Activated B cell treated with CpG ODN at 0.5 μM for 24 hours (primary cell): Measurements from ENCODE around the gene LRCOL1. TPM values are rescaled to one million over a fixed set of nuclear protein-coding genes. Genes with fewer than 3 reads are reported as not detected.

Experiments
- ATAC-seq: fragments of 200-7000 bp; cut with Tn5 transposase; one replicate; pipeline ENCODE4 v1.10.0; 2021; ENCODE audit warnings: low read depth, mild to moderate bottlenecking, moderate library complexity
- CTCF ChIA-PET: fragments of 350-600 bp; sonication (Branson Sonifier 250); formaldehyde crosslinking; loops from one replicate; lab custom pipeline; 2021; ENCODE audit warnings: antibody characterized with exemption; lab: Charles Lee
- POLR2A ChIA-PET: fragments of 350-600 bp; sonication (Branson Sonifier 250); formaldehyde crosslinking; loops from one replicate; lab custom pipeline; 2021; ENCODE audit warnings: antibody characterized with exemption; lab: Charles Lee
- DNase-seq: peaks from one replicate; pipeline ENCODE4 v3.0.0; 2022
- H3K27ac Mint-ChIP-seq: one replicate; pipeline ENCODE4 v1.8.0; 2020; ENCODE audit warnings: mixed read lengths
- H3K27me3 Mint-ChIP-seq: one replicate; pipeline ENCODE4 v1.8.0; 2021; ENCODE audit warnings: mixed read lengths
- H3K36me3 Mint-ChIP-seq: one replicate; pipeline ENCODE4 v1.8.0; 2021; ENCODE audit warnings: low read depth, mixed read lengths
- H3K4me1 Mint-ChIP-seq: one replicate; pipeline ENCODE4 v1.8.0; 2021; ENCODE audit warnings: mixed read lengths
- H3K4me3 Mint-ChIP-seq: one replicate; pipeline ENCODE4 v1.8.0; 2020; ENCODE audit warnings: mild to moderate bottlenecking, mixed read lengths
- H3K9me3 Mint-ChIP-seq: one replicate; pipeline ENCODE4 v1.8.0; 2020; ENCODE audit warnings: mixed read lengths
- intact Hi-C: fragments of 100-400 bp; cut with micrococcal nuclease; formaldehyde crosslinking; loops from one replicate; pipeline ENCODE4 v1.15.1; 2024
- total RNA-seq: library from RNA; stranded (reverse); gene quantifications from 2 replicates; pipeline ENCODE4 v1.2.3, GENCODE V29; 2022
- TF ChIP-seq, protein P1 (sequence below): fragments of 200-600 bp; IDR thresholded peaks from one replicate; pipeline ENCODE4 v1.8.0; 2022; ENCODE audit warnings: antibody characterized with exemption, mild to moderate bottlenecking

Gene LRCOL1
- total RNA-seq, 1 donor from 2014 or later, result not detected

DNA sequence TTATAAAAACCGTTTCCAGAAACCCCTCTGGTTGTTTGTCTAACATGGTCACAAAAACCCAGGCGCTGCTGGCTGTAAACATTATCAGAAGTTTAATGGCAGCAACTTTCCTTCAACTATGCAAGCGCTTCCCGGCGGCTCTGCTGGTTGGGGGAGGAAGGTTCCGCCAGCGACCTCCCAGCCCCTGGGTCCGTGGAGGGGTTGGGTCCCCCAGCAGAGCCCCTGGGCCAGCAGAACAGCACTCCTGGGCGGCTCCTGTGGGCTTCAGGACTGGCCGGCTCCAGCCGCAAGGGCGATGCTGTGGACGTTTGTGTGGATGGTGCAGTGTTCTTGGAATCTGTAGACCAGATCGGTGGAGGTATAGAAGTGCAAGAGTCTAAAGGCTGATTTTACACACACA lies 26.0 kb downstream of the LRCOL1 start:
- ATAC-seq, result no peak
- CTCF ChIA-PET, result no interaction called here

DNA sequence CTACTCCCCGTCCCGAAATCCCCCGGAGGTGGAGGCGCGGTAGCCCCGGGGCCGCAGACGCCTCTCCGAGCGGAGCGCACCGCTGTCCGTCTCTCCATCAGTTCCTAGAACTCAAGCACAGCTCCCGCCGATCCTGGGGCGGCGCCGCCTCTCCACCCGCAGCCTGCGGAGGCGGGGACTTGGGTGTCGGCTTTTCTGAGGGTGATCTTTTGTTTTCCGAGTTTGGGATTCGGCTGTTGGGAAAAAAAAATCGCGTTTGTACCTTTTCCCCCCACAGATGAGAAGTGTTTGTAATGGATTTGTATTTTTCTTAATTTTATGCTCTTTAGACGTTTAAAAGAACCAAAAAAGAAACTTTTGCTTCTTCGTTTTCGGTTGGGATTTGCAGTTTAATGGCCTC lies 26.6 kb downstream of the LRCOL1 start:
- TF ChIP-seq, protein P1, sequence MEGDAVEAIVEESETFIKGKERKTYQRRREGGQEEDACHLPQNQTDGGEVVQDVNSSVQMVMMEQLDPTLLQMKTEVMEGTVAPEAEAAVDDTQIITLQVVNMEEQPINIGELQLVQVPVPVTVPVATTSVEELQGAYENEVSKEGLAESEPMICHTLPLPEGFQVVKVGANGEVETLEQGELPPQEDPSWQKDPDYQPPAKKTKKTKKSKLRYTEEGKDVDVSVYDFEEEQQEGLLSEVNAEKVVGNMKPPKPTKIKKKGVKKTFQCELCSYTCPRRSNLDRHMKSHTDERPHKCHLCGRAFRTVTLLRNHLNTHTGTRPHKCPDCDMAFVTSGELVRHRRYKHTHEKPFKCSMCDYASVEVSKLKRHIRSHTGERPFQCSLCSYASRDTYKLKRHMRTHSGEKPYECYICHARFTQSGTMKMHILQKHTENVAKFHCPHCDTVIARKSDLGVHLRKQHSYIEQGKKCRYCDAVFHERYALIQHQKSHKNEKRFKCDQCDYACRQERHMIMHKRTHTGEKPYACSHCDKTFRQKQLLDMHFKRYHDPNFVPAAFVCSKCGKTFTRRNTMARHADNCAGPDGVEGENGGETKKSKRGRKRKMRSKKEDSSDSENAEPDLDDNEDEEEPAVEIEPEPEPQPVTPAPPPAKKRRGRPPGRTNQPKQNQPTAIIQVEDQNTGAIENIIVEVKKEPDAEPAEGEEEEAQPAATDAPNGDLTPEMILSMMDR, result no peak
- intact Hi-C loops, result no loop called here
- Mint-ChIP-seq H3K27ac (no peak overlapping the region), H3K9me3 (no peaks in the 10 kb centered on the region), H3K27me3 (no peaks in the 10 kb centered on the region), H3K36me3 (peaks cover 25% of the 10 kb centered on the region), H3K4me1 (no peaks in the 10 kb centered on the region), H3K4me3 (no peak overlapping the region)
- DNase-seq, result no peak
- ChIA-PET CTCF (no interaction called here), POLR2A (no interaction called here)
- no peak for ATAC-seq

More for the DNA sequence above, 26.0 kb downstream of the LRCOL1 start:
- Mint-ChIP-seq H3K27me3 (no peaks in the 10 kb centered on the region), H3K9me3 (no peaks in the 10 kb centered on the region), H3K27ac (no peak overlapping the region), H3K36me3 (peaks cover 21% of the 10 kb centered on the region), H3K4me3 (no peak overlapping the region), H3K4me1 (no peaks in the 10 kb centered on the region)
- POLR2A ChIA-PET, result no interaction called here
- no peak for DNase-seq
- intact Hi-C loops, result no loop called here
- TF ChIP-seq, protein P1, result no peak

DNA sequence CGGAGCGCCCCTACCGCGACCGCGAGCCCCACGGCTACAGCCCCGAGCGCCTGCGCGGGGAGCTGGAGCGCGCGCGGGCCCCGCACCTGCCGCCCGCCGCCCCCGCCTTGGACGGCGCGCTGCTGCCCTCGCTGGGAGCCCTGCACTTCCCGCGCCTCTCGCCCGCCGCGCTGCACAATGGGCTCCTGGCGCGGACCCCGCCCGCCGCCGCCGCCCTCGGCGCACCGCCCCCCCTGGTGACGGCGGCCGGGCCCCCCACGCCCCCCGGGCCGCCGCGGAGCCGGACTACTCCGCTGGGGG lies 27.0 kb downstream of the LRCOL1 start:
- intact Hi-C loops, result no loop called here
- no peak for ATAC-seq
- H3K27ac Mint-ChIP-seq, result no peak overlapping the region

DNA sequence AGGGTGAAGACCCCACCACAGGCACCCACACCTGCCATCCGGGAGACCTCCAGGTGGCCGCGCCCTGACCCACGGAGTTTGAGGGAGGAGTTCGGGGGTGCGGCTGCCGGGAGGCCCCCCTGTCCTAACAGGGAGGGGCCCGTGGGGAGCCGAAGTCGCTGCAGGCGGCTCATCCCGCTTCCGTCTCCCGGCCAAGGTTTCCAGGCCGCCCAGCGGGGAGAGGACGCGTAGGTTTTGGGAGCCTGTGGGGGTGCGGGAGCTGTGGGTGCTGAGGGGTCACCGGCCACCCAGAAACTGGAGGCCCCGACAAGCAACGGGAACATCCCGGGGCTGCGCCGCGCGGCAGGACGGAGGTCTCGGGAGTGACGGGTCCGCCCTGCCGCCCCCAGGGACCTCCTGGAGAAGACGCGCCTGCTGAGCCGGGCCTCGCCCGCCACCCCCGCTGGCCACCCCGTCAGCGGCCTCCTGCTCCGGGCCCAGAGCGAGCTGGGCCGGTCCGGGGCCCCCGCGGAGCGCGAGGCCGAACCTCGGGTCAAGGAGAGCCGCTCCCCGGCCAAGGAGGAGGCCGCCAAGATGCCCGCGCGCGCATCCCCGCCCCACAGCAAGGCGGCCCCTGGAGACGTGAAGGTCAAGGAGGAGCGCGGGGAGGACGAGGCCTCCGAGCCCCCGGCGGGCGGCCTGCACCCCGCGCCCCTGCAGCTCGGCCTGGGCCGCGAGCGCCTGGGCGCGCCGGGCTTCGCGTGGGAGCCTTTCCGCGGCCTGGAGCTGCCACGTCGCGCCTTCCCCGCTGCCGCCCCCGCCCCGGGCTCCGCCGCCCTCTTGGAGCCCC lies 27.6 kb downstream of the LRCOL1 start:
- H3K9me3 Mint-ChIP-seq, result no peaks in the 10 kb centered on the region
- DNase-seq (no peak), ATAC-seq (no peak)
- intact Hi-C loops, result no loop called here
- TF ChIP-seq, protein P1, result no peak
- H3K27me3 Mint-ChIP-seq, result no peaks in the 10 kb centered on the region
- CTCF ChIA-PET, result no interaction called here
- H3K4me3 Mint-ChIP-seq, result no peak overlapping the region
- no peak overlapping the region for H3K27ac Mint-ChIP-seq
- H3K36me3 Mint-ChIP-seq, result peaks cover 33% of the 10 kb centered on the region
- POLR2A ChIA-PET, result no interaction called here
- no peaks in the 10 kb centered on the region for H3K4me1 Mint-ChIP-seq

More for the DNA sequence above, 27.0 kb downstream of the LRCOL1 start:
- no peaks in the 10 kb centered on the region for H3K4me1 Mint-ChIP-seq
- TF ChIP-seq, protein P1, result no peak
- POLR2A ChIA-PET, result no interaction called here
- no peak overlapping the region for H3K4me3 Mint-ChIP-seq
- DNase-seq, result no peak
- H3K27me3 Mint-ChIP-seq, result no peaks in the 10 kb centered on the region
- H3K9me3 Mint-ChIP-seq, result no peaks in the 10 kb centered on the region
- peaks cover 29% of the 10 kb centered on the region for H3K36me3 Mint-ChIP-seq
- CTCF ChIA-PET, result no interaction called here

- intact Hi-C loops, result no loop called here
- no peaks in the 10 kb centered on the region for H3K4me1 Mint-ChIP-seq
- ATAC-seq (no peak), DNase-seq (no peak)
- H3K27ac Mint-ChIP-seq, result no peak overlapping the region
- POLR2A ChIA-PET, result no interaction called here
- no peak overlapping the region for H3K4me3 Mint-ChIP-seq
- CTCF ChIA-PET, result no interaction called here
- TF ChIP-seq, protein P1, result no peak
- no peaks in the 10 kb centered on the region for H3K27me3 Mint-ChIP-seq
- no peaks in the 10 kb centered on the region for H3K9me3 Mint-ChIP-seq
- peaks cover 40% of the 10 kb centered on the region for H3K36me3 Mint-ChIP-seq
Observed at GRCh38 chr12:132582058-132582420, 28.3 kb downstream of the LRCOL1 start.
